AG09319 (cell line): ENCODE results near the gene ADAMTSL2.

Experiments used
- DNase-seq: peaks from one replicate; pipeline ENCODE4 v3.0.0-alpha.2; 2010; ENCODE audit warnings: low read depth; ENCODE audit errors: extremely low read depth
- TF ChIP-seq, protein P1 (sequence below): IDR thresholded peaks from 2 replicates; pipeline ENCODE4 v1.5.1; 2011; ENCODE audit warnings: low read depth, mild to moderate bottlenecking, inconsistent platforms, low read length, moderate library complexity

ADAMTSL2 gene

DNA sequence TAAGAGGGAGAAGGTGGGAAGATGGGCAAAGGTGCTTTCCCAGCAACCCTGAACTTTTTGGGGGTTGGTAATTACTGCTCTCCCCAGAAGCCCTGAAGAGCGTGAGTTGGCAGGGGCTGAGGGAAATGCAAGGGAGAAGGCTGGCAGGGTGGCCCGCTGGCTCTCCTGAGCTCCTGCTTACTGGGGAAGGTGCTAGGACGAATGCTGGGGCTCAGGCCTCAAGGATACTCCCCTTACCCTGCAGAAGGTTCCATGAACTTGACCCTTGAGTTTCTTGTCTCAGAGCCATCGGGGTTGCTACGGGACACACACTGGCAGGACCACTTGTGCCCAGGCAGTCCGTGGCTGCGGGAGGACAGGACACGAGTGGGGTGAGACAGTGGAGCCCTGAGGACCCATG lies 73.5 kb downstream of the ADAMTSL2 start:
- TF ChIP-seq, protein P1, sequence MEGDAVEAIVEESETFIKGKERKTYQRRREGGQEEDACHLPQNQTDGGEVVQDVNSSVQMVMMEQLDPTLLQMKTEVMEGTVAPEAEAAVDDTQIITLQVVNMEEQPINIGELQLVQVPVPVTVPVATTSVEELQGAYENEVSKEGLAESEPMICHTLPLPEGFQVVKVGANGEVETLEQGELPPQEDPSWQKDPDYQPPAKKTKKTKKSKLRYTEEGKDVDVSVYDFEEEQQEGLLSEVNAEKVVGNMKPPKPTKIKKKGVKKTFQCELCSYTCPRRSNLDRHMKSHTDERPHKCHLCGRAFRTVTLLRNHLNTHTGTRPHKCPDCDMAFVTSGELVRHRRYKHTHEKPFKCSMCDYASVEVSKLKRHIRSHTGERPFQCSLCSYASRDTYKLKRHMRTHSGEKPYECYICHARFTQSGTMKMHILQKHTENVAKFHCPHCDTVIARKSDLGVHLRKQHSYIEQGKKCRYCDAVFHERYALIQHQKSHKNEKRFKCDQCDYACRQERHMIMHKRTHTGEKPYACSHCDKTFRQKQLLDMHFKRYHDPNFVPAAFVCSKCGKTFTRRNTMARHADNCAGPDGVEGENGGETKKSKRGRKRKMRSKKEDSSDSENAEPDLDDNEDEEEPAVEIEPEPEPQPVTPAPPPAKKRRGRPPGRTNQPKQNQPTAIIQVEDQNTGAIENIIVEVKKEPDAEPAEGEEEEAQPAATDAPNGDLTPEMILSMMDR: no peak
- DNase-seq: no peak

DNA sequence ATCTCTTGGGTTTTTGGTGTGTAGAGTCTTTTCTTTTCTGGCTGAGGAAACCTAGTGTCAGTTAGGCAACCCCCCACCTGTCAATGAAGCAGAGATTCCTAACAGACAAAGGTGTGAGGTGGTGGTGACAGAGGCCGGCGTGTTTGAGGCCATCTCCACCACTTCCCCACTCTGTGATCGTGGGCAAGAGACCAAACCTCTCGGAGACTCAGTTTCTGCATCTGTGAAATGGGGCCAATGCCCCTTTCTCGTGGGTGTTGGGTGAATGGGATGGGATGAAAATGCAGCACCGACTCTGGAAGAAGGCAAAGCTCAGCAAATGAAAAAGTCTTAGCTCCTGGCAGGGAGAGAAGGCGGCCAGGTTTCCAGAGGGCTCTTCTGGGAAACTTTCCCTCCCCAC lies 73.9 kb downstream of the ADAMTSL2 start:
- DNase-seq: no peak

DNA sequence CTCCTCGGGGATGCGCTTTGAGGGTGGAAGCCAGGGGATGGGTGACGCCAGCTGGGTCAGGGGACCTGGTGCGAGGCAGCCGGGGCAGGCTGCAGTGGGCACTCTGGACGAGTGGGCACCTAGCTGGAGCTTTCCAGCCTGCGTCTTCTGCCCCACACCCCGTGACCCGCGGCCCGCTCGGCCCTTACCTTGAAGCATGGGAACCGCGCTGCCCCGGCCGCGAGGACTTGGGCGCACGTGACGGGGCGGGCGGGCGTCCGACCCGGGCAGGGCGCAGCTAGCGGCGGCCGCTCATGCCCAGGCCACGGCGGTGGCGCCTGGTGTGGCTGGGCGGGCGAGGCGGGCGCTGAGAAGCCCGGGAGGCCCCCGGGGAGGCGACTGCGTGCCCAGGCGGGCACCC lies 74.4 kb downstream of the ADAMTSL2 start:
- DNase-seq: no peak
- TF ChIP-seq, protein P1: no peak

More for the DNA sequence above, 73.9 kb downstream of the ADAMTSL2 start:
- TF ChIP-seq, protein P1: no peak

DNA sequence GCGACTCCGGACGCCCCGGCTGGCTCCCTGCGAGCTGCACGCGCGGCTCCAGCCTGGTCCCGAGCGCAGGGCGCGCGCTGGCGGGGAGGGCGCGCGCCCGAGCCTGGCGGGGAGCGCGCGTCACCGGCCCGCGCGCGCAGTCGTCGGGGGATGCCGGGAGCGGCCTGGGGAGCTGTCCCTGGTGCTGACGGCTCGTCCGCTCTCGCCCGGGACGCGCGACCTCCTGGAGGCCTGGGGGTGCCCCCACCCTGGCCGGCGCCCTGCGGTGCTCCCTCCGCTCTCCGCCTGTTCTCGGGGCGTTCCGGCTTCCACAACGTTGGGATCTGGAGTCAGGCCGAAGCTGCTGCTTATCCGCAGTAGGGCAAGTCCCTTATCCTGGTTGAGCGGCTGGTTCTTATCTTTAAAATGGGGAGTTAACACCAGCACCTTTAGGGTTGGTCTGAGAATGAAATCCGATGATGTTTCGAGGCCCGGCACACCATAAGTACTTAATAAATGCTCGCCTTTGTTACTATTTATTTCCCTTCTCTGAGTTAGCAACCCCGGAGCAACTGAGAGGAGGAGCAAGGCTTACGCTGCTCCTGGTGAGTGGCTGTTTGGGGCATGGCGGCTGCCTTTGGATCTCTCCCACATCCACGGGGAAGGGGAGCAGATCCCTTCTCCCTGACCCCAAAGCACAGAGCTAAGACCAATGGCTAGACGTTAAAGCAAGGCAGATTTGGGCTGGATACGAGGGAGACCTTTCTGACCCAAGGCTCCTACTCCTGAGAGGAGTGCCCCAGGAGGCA lies 75.0 kb downstream of the ADAMTSL2 start, which contains the start of gene FAM163B:
Gene FAM163B, minus strand, starts transcription at position 79 of the 788 bp plus-strand sequence. CDS start 29,166 bp downstream, outside the sequence.
- no peak for DNase-seq
- TF ChIP-seq, protein P1: no peak

DNA sequence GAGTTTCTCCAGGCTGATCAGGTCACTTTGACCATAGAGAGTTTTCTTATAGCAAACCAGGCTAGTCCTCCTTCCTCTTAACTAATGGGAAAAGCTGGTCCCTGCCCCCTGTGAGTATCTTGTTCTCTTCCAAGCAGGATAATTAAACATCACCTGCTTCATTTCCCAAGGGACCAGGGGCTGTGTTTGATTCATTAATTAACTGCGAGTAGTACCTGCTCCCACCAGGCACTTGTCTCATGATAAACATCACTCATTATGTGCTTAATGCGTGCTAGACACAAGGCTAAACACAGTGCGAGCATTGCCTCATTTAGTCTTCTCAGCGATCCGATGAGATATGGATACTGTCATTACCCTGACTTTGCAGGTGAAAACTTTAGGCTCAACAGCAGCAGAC lies 76.3 kb downstream of the ADAMTSL2 start:
- TF ChIP-seq, protein P1: no peak
- DNase-seq: no peak

DNA sequence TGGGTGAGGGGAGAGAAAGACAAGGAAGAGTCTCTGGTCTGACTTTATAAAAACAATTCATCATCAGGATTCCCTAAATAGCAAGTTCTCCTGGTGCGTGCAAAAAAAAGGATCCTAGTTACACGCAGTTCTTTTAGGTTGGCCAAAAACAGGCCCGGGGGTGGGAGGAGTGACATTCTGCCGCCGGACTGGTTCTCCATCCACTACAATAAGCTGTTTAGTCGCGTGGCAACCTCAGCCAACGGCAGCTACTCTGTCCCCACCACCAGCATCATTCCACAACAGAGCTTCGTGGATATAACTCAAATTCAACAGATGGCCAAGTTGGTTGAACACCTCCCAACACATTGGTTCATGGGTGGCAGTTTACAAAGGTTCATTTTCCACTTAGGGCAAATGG lies 77.5 kb downstream of the ADAMTSL2 start:
- TF ChIP-seq, protein P1: no peak
- no peak for DNase-seq

DNA sequence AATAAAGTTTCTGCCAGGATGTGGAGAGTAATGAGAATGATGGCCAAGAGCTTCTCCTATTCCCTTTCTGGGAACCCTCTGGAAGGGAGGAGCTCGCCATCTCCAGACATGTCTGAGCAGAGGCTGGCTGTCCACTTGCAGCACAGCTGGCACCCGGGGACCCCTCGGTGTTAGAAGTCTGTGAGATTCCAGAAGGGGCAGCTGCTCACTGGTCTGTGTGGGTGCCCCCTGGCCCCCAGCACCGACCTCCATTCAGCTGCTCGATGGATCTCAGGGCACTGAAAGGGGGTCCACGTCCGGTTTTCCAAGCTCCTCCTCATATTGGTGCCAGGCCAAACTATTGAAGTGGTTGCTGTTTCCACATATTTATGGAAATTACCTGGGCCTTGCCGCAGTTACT lies 78.3 kb downstream of the ADAMTSL2 start:
- TF ChIP-seq, protein P1: no peak
- DNase-seq: no peak
